Panc1 (cell line): ENCODE results near the gene NEUROG1. TPM values are rescaled to one million over a fixed set of nuclear protein-coding genes. Genes with fewer than 3 reads are reported as not detected.

ENCODE experiments used
- ATAC-seq: fragments of 200-7000 bp; cut with Tn5 transposase; 2 replicates; pipeline ENCODE4 v1.9.1; 2020; ENCODE audit warnings: mild to moderate bottlenecking, moderate library complexity
- BruUV-seq: library from RNA; stranded (reverse); fragments of 400-500 nt; replicated peaks from 2 replicates; lab custom pipeline; 2021; lab: Mats Ljungman, UMichigan
- CTCF ChIA-PET: fragments of 300-600 bp; sonication (Branson Sonifier 250); formaldehyde crosslinking; loops from one replicate; lab custom pipeline; 2022; ENCODE audit warnings: antibody characterized with exemption; lab: Charles Lee
- POLR2A ChIA-PET: fragments of 300-600 bp; sonication (Branson Sonifier 250); formaldehyde crosslinking; loops from one replicate; lab custom pipeline; 2022; ENCODE audit warnings: antibody characterized with exemption; lab: Charles Lee
- DNase-seq: peaks from one replicate; pipeline ENCODE4 v3.0.0-alpha.2; 2010; ENCODE audit warnings: low read depth, low spot score
- H3K27ac ChIP-seq: 2 replicates; pipeline ENCODE4 v1.5.1; 2011; ENCODE audit warnings: mild to moderate bottlenecking, low read length, inconsistent platforms
- H3K27me3 ChIP-seq: fragments of 200-500 bp; sonication (Bioruptor generic); 2 replicates; pipeline ENCODE4 v1.6.0; 2014; ENCODE audit warnings: low read length, inconsistent platforms; ENCODE audit not compliant: control insufficient read depth, insufficient read depth
- H3K36me3 ChIP-seq: fragments of 200-500 bp; sonication (Bioruptor generic); 2 replicates; pipeline ENCODE4 v1.5.1; 2014; ENCODE audit warnings: inconsistent platforms, mild to moderate bottlenecking, low read length, moderate library complexity; ENCODE audit not compliant: control insufficient read depth, insufficient read depth
- H3K4me1 ChIP-seq: 2 replicates; pipeline ENCODE4 v1.5.1; 2011; ENCODE audit warnings: inconsistent platforms, mild to moderate bottlenecking, low read length, moderate library complexity; ENCODE audit not compliant: control insufficient read depth, insufficient read depth
- H3K4me3 ChIP-seq, 2 experiments: 2 replicates each; pipeline ENCODE4 v1.5.1; 2011 to 2012; ENCODE audit warnings: low read depth in 2 of 2, low read length in 2 of 2, mild to moderate bottlenecking in 2 of 2, inconsistent platforms in 1 of 2, moderate library complexity in 1 of 2
- H3K9me3 ChIP-seq: fragments of 200-500 bp; sonication (Bioruptor generic); 2 replicates; pipeline ENCODE4 v1.5.1; 2014; ENCODE audit warnings: low read depth, mild to moderate bottlenecking, inconsistent platforms, low read length, moderate library complexity; ENCODE audit not compliant: control insufficient read depth, insufficient read depth
- POLR2AphosphoS5 ChIP-seq: IDR thresholded peaks from 2 replicates; pipeline ENCODE4 v1.6.1; 2012; ENCODE audit warnings: mild to moderate bottlenecking, low read depth, low read length, moderate library complexity
- SIN3A ChIP-seq: IDR thresholded peaks from 2 replicates; pipeline ENCODE4 v1.6.1; 2012; ENCODE audit warnings: low read depth, mild to moderate bottlenecking, low read length, moderate library complexity, borderline replicate concordance; ENCODE audit not compliant: insufficient read depth
- TCF7L2 ChIP-seq: IDR thresholded peaks from 2 replicates; pipeline ENCODE4 v1.6.1; 2011; ENCODE audit warnings: mild to moderate bottlenecking, low read depth, low read length, inconsistent platforms
- in situ Hi-C: cut with HindIII; loops from 2 replicates; pipeline ENCODE4 v1.10.0; 2016; ENCODE audit warnings: low sequenced_read_pairs, low pct_unique_long_range_greater_than_20kb
- intact Hi-C: fragments of 100-400 bp; cut with micrococcal nuclease; formaldehyde crosslinking; loops from one replicate; pipeline ENCODE4 v1.10.0; 2022; ENCODE audit not compliant: unreplicated experiment
- total RNA-seq: library from RNA; stranded (reverse); gene quantifications from one replicate; pipeline ENCODE4 v1.2.1, GENCODE V29; 2021; ENCODE audit not compliant: unreplicated experiment
- TF ChIP-seq, protein P1 (sequence below), 2 experiments: IDR thresholded peaks; 2 replicates each; pipeline ENCODE4 v1.6.1; 2011 to 2012; ENCODE audit warnings: low read depth in 2 of 2, control low read depth in 1 of 2, low read length in 1 of 2, mild to moderate bottlenecking in 1 of 2, moderate library complexity in 1 of 2; ENCODE audit not compliant: insufficient read depth in 1 of 2
- TF ChIP-seq, protein P2 (sequence below): fragments of 450-650 bp; IDR thresholded peaks from 2 replicates; pipeline ENCODE4 v1.5.1; 2017; ENCODE audit warnings: mild to moderate bottlenecking

Gene NEUROG1
- total RNA-seq, 1 experiment from 2014 or later = not detected

- ATAC-seq (no peak), DNase-seq (no peak)
- H3K4me3 ChIP-seq = no peak overlapping the region
- ChIA-PET POLR2A (no interaction called here), CTCF (interaction anchor here (0.9 kb wide), 1 partner anchor 12 kb away, joined by 3 read pairs; no protein-coding TSS in a partner anchor)
- intact Hi-C loops (no loop called here), in situ Hi-C loops (no loop called here)
- no peak overlapping the region for H3K27ac ChIP-seq
- no TSS peak for BruUV-seq
- no peaks in the 10 kb centered on the region for H3K4me1 ChIP-seq
- H3K9me3 ChIP-seq = no peaks in the 10 kb centered on the region
- H3K36me3 ChIP-seq = no peaks in the 10 kb centered on the region
- peaks cover 40% of the 10 kb centered on the region for H3K27me3 ChIP-seq
- no peak for TF ChIP-seq SIN3A
- TF ChIP-seq, protein P1, sequence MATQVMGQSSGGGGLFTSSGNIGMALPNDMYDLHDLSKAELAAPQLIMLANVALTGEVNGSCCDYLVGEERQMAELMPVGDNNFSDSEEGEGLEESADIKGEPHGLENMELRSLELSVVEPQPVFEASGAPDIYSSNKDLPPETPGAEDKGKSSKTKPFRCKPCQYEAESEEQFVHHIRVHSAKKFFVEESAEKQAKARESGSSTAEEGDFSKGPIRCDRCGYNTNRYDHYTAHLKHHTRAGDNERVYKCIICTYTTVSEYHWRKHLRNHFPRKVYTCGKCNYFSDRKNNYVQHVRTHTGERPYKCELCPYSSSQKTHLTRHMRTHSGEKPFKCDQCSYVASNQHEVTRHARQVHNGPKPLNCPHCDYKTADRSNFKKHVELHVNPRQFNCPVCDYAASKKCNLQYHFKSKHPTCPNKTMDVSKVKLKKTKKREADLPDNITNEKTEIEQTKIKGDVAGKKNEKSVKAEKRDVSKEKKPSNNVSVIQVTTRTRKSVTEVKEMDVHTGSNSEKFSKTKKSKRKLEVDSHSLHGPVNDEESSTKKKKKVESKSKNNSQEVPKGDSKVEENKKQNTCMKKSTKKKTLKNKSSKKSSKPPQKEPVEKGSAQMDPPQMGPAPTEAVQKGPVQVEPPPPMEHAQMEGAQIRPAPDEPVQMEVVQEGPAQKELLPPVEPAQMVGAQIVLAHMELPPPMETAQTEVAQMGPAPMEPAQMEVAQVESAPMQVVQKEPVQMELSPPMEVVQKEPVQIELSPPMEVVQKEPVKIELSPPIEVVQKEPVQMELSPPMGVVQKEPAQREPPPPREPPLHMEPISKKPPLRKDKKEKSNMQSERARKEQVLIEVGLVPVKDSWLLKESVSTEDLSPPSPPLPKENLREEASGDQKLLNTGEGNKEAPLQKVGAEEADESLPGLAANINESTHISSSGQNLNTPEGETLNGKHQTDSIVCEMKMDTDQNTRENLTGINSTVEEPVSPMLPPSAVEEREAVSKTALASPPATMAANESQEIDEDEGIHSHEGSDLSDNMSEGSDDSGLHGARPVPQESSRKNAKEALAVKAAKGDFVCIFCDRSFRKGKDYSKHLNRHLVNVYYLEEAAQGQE (IDR thresholded peaks at IDR 0.05; ENCODE audit: insufficient read depth in 1 of 2, low read depth in 2 of 2, low read length in 1 of 2) = no peak
- TF ChIP-seq POLR2AphosphoS5 = no peak
- TF ChIP-seq, protein P2, sequence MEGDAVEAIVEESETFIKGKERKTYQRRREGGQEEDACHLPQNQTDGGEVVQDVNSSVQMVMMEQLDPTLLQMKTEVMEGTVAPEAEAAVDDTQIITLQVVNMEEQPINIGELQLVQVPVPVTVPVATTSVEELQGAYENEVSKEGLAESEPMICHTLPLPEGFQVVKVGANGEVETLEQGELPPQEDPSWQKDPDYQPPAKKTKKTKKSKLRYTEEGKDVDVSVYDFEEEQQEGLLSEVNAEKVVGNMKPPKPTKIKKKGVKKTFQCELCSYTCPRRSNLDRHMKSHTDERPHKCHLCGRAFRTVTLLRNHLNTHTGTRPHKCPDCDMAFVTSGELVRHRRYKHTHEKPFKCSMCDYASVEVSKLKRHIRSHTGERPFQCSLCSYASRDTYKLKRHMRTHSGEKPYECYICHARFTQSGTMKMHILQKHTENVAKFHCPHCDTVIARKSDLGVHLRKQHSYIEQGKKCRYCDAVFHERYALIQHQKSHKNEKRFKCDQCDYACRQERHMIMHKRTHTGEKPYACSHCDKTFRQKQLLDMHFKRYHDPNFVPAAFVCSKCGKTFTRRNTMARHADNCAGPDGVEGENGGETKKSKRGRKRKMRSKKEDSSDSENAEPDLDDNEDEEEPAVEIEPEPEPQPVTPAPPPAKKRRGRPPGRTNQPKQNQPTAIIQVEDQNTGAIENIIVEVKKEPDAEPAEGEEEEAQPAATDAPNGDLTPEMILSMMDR = no peak
- no peak for TF ChIP-seq TCF7L2
Measured at GRCh38 chr5:135538261-135538660, 2.5 kb upstream of the NEUROG1 start.

- Histone ChIP-seq H3K4me3 (no peak overlapping the region), H3K27ac (no peak overlapping the region), H3K4me1 (no peaks in the 10 kb centered on the region), H3K9me3 (no peaks in the 10 kb centered on the region), H3K27me3 (peaks cover 35% of the 10 kb centered on the region), H3K36me3 (no peaks in the 10 kb centered on the region)
- ATAC-seq (no peak), DNase-seq (no peak)
- intact Hi-C loops (no loop called here), in situ Hi-C loops (no loop called here)
- no TSS peak for BruUV-seq
- ChIA-PET CTCF (interaction anchor here (0.9 kb wide), 1 partner anchor 12 kb away, joined by 3 read pairs; no protein-coding TSS in a partner anchor), POLR2A (no interaction called here)
- TF ChIP-seq TCF7L2 (no peak), SIN3A (no peak), POLR2AphosphoS5 (no peak)
- TF ChIP-seq, protein P1 (IDR thresholded peaks at IDR 0.05; ENCODE audit: insufficient read depth in 1 of 2, low read depth in 2 of 2, low read length in 1 of 2) = no peak
- TF ChIP-seq, protein P2 = no peak
Measured at GRCh38 chr5:135537745-135538144, 2.0 kb upstream of the NEUROG1 start.
